Ishikawa (cell line): ENCODE data around the gene KLHL2.

ENCODE experiments used
- CREB1 ChIP-seq: IDR thresholded peaks from 2 replicates; pipeline ENCODE4 v1.6.1; 2012; ENCODE audit warnings: low read depth
- EP300 ChIP-seq: IDR thresholded peaks from 2 replicates; pipeline ENCODE4 v1.6.1; 2012; ENCODE audit warnings: borderline replicate concordance
- RAD21 ChIP-seq: IDR thresholded peaks from 2 replicates; pipeline ENCODE4 v1.6.1; 2012; ENCODE audit warnings: low read depth
- TF ChIP-seq, protein P1 (sequence below): IDR thresholded peaks from 2 replicates; pipeline ENCODE4 v1.6.1; 2012

DNA sequence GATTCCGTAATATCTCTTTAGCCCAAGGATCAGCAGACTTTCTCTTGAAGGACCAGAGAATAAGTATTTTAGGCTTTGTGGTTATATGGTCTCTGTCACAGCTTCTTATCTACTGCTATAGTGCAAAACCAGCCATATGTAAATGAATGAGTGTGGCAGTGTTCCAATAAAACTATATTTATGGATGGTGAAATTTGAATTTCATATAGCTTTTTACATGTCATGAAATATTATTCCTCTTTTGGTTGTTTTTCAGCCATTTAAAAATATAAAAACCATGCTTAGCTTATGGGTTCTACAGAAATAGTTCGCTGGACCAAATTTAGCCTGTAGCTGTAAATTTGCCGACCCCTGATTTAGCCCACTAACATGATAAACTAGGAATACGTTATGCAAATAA lies 102.1 kb downstream of the KLHL2 start:
- TF ChIP-seq, protein P1, sequence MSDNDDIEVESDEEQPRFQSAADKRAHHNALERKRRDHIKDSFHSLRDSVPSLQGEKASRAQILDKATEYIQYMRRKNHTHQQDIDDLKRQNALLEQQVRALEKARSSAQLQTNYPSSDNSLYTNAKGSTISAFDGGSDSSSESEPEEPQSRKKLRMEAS = no peak
- TF ChIP-seq CREB1 (no peak), RAD21 (no peak), EP300 (no peak)
